ENCODE measurements around the gene KCTD1.

DNA sequence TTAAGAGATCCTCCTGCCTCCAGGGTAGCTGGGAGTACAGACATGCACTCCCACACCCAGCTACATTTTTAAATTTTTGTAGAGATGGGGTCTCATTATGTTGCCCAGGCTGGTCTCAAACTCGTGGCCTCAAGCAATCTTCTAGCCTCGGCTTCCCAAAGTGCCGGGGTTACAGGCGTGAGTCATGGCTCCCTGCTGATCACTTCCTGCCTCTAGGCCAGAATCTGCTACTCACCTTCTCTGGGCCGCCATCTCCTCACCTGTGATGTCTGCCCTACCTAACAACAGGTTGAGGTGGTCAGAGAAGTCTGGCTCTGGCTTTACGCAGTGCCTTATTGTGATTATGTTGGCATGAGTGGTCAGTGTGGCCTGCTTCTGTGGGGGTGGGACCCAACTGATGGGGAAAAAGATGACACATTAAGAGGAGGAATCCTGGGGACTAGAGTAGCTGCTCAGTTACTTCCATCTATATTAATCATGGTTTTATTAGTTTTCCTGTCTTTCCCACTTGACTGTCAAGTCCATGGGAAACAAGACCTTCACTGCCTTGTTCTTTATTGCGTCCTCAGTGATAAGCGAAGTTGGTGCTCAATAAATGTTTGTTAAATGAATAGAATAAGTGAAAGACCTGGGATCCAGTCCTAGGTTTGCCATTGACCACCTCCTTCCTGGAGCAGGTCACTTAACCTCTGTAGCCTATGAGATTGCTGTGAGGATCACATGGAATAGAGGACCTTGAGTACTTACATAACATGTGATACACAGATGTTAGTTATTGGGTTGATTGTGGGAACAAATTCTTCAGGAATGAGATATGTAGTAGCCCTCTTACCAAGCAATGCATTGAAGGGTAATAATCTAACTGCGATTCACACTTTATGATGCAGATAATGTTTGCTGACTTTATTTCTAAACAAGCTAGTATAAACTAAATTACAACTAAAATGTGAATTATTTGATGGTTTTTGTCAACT, 15.7 kb downstream of the KCTD1 start:
- TF ChIP-seq CTCF (IDR thresholded peaks at IDR 0.05; ENCODE audit: insufficient read depth, low read depth, low read length) (no peak), EZH2 (IDR thresholded peaks at IDR 0.05; ENCODE audit: insufficient read depth, low read length) (no peak)

Data from astrocyte (in vitro differentiated cells and primary cell).